Vagina (tissue), 2 donors: ENCODE results near the gene VASN.
A peak's percentile ranks its signal among the peaks of the same experiment; 100 is the strongest.

Experiments used
- CTCF ChIP-seq, 3 experiments: fragments of 450-650 bp in 2 of 3; fragments of 200-600 bp in 1 of 3; sonication (generic) in 1 of 3; IDR thresholded peaks; one replicate each; pipeline ENCODE4 v1.5.1; 2017 to 2019; ENCODE audit warnings: antibody characterized with exemption in 3 of 3, mild to moderate bottlenecking in 2 of 3, moderate library complexity in 2 of 3
- POLR2A ChIP-seq, 2 donors: fragments of 450-650 bp; IDR thresholded peaks; one replicate each; pipeline ENCODE4 v1.6.1; 2017; ENCODE audit warnings: antibody characterized with exemption in 2 of 2, mild to moderate bottlenecking in 2 of 2, moderate library complexity in 2 of 2
- POLR2AphosphoS5 ChIP-seq, 2 donors: sonication (generic); formaldehyde crosslinking; IDR thresholded peaks; one replicate each; pipeline ENCODE4 v1.9.0; 2017; ENCODE audit warnings: antibody characterized with exemption in 2 of 2, mild to moderate bottlenecking in 2 of 2, low read depth in 1 of 2; ENCODE audit not compliant: insufficient read depth in 1 of 2

GRCh38 chr16:4416200-4417032, 44.8 kb downstream of the VASN start, which contains the start of gene CORO7:
- TF ChIP-seq POLR2AphosphoS5 (IDR thresholded peaks at IDR 0.05; ENCODE audit: insufficient read depth in 1 of 2, low read depth in 1 of 2) (peak; percentile 50 to 80), POLR2A (IDR thresholded peaks at IDR 0.05) (peak in 1 of 2 donors; percentile 58), CTCF (IDR thresholded peaks at IDR 0.05) (no peak)
